Left forelimb (tissue), 1 donor: ENCODE results near the gene KIF18A.

Experiments used
- DNase-seq: peaks from one replicate; pipeline ENCODE4 v3.0.0-alpha.2; 2018; ENCODE audit warnings: low spot score

The KIF18A gene

DNA sequence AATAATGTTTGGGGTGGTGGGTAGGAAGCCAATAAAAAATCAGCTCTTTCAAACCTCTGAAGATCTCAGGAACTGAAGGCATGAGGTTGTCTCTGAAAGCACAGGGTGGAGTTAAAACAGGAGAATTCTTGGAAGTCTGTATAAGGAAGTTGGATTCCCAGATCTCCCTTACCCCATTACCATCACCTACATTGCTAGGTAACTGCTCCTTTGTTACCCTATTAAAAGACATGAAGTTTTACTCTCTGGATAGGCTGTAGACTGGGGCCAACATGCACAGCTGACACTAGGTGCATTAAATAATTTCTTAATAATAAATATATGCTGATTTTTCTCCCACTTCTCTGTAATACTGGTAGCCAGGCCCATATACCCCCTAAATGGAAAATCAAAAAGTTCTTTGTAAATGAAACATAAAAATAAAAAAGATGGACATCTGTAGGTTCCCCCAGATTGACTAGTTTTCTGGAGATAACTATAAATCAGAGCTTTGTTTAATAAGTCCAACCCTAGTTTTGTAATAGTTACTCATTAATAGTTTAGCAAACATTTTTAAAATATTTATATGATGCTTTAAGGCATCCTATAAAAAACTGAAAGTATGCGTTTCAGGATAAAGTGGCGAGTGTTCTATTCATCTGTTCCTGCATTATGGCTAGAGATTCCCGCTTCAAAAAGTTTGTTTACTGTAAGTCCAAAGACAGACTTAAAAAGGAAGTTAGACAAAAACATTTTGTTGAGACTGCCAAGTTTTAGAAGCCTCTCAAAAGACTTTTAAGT lies 63.8 kb downstream of the KIF18A start:
- DNase-seq, result no peak

- DNase-seq, result no peak
These were observed 67.6 kb downstream of the KIF18A start for GRCh38 chr11:28040384-28040783.

- DNase-seq, result no peak
These were observed 69.2 kb downstream of the KIF18A start for GRCh38 chr11:28038775-28039174.

- no peak for DNase-seq
These were observed 81.2 kb downstream of the KIF18A start for GRCh38 chr11:28026634-28027290.

DNA sequence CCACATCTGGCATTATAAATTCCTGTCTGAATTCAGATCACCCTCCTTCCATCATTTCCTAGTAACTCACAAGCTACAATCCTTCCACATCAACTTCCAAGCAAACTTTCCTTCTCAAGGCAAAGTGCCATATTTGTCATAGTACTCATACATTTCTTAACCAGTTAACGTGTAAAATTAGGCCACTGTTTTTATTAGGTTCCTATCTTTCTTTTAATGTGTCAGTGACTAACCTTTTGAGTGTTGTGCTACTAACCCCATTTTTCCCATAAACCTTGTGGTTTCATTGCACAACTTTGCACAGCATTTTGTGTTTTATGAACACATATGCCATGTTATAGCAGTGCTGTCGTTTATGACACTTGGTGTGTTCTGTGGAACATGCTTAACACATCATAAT lies 90.1 kb downstream of the KIF18A start:
- no peak for DNase-seq

GRCh38 chr11:28011813-28012212 lies 96.1 kb downstream of the KIF18A start:
- no peak for DNase-seq

GRCh38 chr11:28009996-28010395 lies 98.0 kb downstream of the KIF18A start:
- DNase-seq, result no peak

DNA sequence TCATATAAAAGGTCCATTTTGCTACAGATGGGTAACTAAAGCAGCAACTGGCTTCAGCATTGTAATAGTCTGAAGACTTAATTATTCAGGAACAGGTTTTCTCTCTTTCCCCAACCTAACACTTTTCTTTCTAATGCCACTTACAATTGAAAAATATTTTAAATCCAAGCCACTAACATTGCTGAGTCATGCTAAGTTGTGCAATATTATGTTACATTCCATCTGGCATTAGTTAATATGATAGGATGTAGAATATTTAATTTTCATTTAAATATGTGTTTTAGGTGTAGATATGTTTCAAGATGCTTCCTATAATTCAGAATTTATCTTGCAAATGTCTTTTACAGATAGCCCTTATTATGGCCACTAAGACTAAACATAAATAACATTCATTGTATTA lies 98.6 kb downstream of the KIF18A start:
- no peak for DNase-seq

DNA sequence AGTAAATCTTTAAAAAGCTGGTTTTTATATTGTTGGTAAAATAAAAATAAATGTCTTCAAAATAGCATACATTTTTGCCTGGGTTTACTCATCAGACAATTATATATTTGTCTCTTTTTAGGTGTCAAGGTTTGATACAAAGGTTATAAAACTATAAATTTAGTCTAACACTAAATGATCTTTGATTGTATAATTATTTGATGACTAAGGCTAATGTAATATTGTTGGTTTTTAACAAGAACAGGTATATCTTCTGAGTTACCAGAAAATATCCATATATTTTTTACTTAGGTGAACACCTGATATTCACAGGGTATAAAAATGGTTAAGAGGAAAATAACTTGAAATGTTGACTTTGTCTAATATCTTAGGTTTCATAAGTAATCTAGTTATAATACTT lies 104.3 kb downstream of the KIF18A start:
- no peak for DNase-seq

GRCh38 chr11:27998552-27998951 lies 109.4 kb downstream of the KIF18A start:
- no peak for DNase-seq

DNA sequence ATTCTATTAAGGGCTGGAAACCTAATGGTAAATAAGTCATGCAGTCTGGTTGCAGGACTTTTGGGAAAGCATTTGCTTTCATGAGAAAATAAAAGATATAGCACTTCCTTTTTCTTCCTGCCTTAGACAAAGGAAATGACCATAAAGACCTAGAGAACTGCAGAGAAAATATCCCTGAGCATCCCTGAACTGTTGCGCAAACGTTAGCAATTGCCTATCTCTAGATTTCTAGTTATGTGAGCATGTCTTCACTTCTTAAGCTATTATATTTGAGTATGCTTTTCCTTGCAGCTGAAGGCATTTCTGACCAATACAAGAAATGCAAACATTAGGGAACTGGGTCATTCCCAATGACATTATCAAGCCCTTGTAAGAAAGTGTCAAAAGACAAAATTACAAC lies 110.6 kb downstream of the KIF18A start:
- no peak for DNase-seq

GRCh38 chr11:27996066-27996465 lies 111.9 kb downstream of the KIF18A start:
- DNase-seq, result no peak

- no peak for DNase-seq
These were observed 112.9 kb downstream of the KIF18A start for GRCh38 chr11:27995083-27995482.

DNA sequence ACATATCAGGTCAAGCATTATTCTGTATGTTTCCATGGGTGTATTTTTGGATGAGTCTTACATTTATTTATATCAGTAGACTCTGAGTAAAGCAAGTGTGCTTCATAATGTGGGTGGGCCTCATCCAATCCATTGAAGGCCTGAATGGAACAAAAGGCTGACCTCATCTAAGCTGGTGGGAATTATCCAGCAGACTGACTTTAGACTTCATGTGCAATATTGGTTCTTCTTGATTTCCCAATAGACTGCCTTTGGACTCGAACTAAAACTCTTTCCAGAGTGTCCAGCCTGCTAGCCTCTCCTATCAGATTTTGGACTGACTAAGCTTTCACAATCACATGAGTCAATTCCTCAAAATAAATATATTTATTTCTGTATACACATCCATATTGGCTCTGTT lies 116.2 kb downstream of the KIF18A start:
- no peak for DNase-seq

DNA sequence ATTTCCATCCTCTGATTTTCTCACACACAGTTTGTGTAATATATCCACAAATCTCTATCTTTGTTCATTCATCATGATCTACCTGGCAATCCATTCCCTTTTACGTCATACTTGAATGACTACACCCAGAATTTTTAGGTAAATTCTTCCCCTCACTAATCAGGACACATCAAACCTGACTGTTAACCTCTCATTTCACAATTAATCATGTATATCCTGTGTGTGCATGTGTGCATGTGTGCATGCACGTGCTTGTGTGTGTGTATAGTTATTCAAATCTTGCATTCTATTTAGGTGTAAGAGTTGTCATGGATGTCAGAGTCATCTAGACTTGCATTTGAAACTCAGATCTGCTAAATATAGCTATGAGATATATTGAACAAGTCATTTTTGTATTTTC lies 130.4 kb downstream of the KIF18A start:
- DNase-seq, result no peak

DNA sequence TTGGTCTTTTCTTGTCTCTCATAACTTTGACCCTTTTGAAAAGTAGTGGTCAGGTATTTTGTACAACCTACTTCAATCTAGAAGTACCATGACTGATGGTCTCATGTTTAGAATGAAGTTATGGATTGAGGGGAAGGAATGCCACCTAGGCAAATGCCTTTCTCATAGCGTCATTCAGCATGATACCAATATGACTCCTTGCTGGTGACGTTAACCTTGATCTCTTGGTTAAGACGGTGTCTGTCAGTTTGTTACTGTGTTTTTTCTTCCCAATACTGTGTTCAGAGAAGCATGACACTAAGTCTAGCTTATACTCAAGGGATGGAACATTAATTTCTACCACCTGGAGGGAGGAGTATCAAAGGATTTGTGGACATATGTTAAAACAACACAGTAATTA lies 130.9 kb downstream of the KIF18A start:
- no peak for DNase-seq

GRCh38 chr11:27976262-27976661 lies 131.7 kb downstream of the KIF18A start:
- no peak for DNase-seq

GRCh38 chr11:27973851-27974536 lies 134.0 kb downstream of the KIF18A start:
- DNase-seq, result no peak

DNA sequence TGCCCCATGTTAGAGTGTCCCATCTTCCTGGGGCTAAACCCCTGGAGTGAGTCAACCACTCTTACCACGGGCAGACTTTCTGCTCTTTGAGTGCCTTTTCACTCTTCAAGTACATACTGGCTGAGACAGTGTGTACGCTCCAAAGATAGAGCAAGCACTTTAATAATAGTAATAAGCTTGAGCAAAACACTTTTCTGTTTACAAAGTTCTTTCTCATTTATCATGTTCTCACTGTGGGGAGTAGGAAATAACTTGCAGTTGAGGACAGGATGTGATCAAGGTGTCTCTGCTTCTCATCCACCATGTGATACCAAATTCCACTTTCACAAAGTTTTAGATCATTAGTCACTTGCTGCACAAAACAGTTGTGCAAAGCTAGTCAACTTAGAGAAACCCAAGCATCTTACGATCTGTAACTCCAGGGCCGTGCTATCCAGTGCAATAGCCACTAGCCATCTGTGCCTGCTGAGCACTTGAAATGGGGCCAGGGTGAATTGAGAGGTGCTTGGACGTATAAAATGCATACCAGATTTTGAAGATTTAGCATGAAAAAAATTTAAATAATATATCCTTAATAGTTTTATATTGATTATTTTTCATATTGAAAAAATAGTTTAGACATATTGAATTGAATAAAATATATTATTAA lies 135.3 kb downstream of the KIF18A start:
- DNase-seq, result no peak

DNA sequence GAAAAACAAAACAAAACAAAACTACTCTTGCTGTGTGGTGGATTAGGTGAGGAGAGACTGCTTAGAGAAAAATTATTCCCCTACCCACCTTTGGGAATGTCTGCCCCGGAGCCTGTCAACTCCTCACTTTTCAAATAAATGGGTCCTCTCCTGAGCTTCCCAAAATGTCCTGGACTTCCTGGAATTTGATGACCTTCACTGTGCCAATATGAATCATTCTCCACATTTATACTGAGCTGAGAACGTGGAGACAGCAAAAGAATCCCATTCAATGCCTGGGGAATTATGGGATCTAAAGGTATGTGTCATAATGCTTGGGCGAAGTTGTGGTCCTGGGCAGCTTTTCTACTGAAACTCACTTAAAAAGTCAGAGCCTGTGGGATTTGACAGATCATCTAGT lies 136.8 kb downstream of the KIF18A start:
- no peak for DNase-seq
